GM12878 (cell line): Measurements from ENCODE around the gene TMEM88. TPM values are rescaled to one million over a fixed set of nuclear protein-coding genes. Genes with fewer than 3 reads are reported as not detected.

Experiments used
- ATAC-seq: fragments of 200-7000 bp; cut with Tn5 transposase; 3 replicates; pipeline ENCODE4 v1.9.1; 2020; ENCODE audit warnings: mild to moderate bottlenecking, moderate library complexity
- BruUV-seq: library from RNA; stranded (reverse); fragments of 400-500 nt; replicated peaks from 2 replicates; lab custom pipeline; 2021; lab: Mats Ljungman, UMichigan
- CTCF ChIA-PET: fragments of 300-600 bp; sonication (Branson Sonifier 250); formaldehyde crosslinking; extraction: SDS; loops from one replicate; lab custom pipeline; 2021; ENCODE audit warnings: inconsistent platforms; lab: Yijun Ruan, JAX
- POLR2A ChIA-PET: fragments of 350-600 bp; formaldehyde crosslinking; extraction: SDS; loops from one replicate; lab custom pipeline; 2021; ENCODE audit warnings: inconsistent platforms; lab: Charles Lee
- RAD21 ChIA-PET: fragments of 300-600 bp; sonication (Branson Sonifier 250); formaldehyde crosslinking; loops from one replicate; lab custom pipeline; 2023; ENCODE audit warnings: antibody characterized with exemption; ENCODE audit not compliant: unreplicated experiment; lab: Charles Lee
- SMC1A ChIA-PET: fragments of 300-600 bp; sonication (Branson Sonifier 250); formaldehyde crosslinking; loops from one replicate; lab custom pipeline; 2023; ENCODE audit not compliant: unreplicated experiment, uncharacterized antibody; lab: Charles Lee
- DNase-seq: peaks from one replicate; pipeline ENCODE4 v3.0.0-alpha.2; 2011; ENCODE audit warnings: low read depth, low spot score
- FAIRE-seq: peaks from 3 replicates; lab custom pipeline; 2011; peaks lifted over from hg19 to GRCh38; lab: Jason Lieb, UNC
- H2AFZ ChIP-seq: 2 replicates; pipeline ENCODE4 v1.6.0; 2011; ENCODE audit warnings: low read depth, low read length, control low read depth; ENCODE audit not compliant: control insufficient read depth
- H3K27ac ChIP-seq: 2 replicates; pipeline ENCODE4 v1.5.1; 2011; ENCODE audit warnings: control low read depth; ENCODE audit not compliant: control insufficient read depth, insufficient read depth
- H3K27me3 ChIP-seq, 2 experiments: replicated peaks in 1 of 2; 2 replicates each; pipeline versions ENCODE4 v1.6.0 to v1.6.1; 2011; ENCODE audit warnings: low read length in 1 of 2; ENCODE audit not compliant: control insufficient read depth in 2 of 2, insufficient read depth in 2 of 2
- H3K36me3 ChIP-seq, 2 experiments: 2 replicates each; pipeline ENCODE4 v1.5.1; 2011; ENCODE audit warnings: low read length in 1 of 2; ENCODE audit not compliant: control insufficient read depth in 2 of 2, insufficient read depth in 2 of 2
- H3K4me1 ChIP-seq: 2 replicates; pipeline ENCODE4 v1.6.1; 2011; ENCODE audit warnings: mild to moderate bottlenecking, low read length, moderate library complexity, mixed read lengths; ENCODE audit not compliant: control insufficient read depth, insufficient read depth
- H3K4me2 ChIP-seq: 2 replicates; pipeline ENCODE4 v1.6.0; 2011; ENCODE audit warnings: control low read depth; ENCODE audit not compliant: control insufficient read depth, insufficient read depth
- H3K4me3 ChIP-seq: fragments of 200-600 bp; sonication (generic); 2 replicates; pipeline ENCODE4 v1.5.1; 2016
- H3K79me2 ChIP-seq: 2 replicates; pipeline ENCODE4 v1.6.0; 2011; ENCODE audit warnings: low read length; ENCODE audit not compliant: control insufficient read depth, insufficient read depth
- H3K9ac ChIP-seq: 2 replicates; pipeline ENCODE4 v1.8.0; 2011; ENCODE audit warnings: low read length, control low read depth, mixed read lengths; ENCODE audit not compliant: control insufficient read depth, insufficient read depth
- H3K9me3 ChIP-seq: replicated peaks from 3 replicates; pipeline ENCODE4 v1.5.1; 2011; ENCODE audit warnings: mild to moderate bottlenecking, low read length; ENCODE audit not compliant: control insufficient read depth, insufficient read depth
- H4K20me1 ChIP-seq: 2 replicates; pipeline ENCODE4 v1.6.0; 2011; ENCODE audit not compliant: control insufficient read depth, insufficient read depth
- ASH2L ChIP-seq: fragments of 300-600, 200-600 bp; sonication (generic); IDR thresholded peaks from 2 replicates; pipeline ENCODE4 v1.6.1; 2017; ENCODE audit warnings: low read depth, mild to moderate bottlenecking, borderline replicate concordance
- CEBPB ChIP-seq, 2 experiments: fragments of 150-350 bp in 1 of 2; IDR thresholded peaks; 2 replicates each; pipeline ENCODE4 v1.6.1; 2012 to 2014; ENCODE audit warnings: low read depth in 2 of 2, low read length in 2 of 2, borderline replicate concordance in 1 of 2, inconsistent platforms in 1 of 2
- GABPA ChIP-seq: IDR thresholded peaks from 2 replicates; pipeline ENCODE4 v1.6.1; 2014; ENCODE audit warnings: antibody characterized with exemption, low read depth, mild to moderate bottlenecking, inconsistent platforms
- HCFC1 ChIP-seq: fragments of 150-350 bp; IDR thresholded peaks from 2 replicates; pipeline ENCODE4 v1.6.1; 2014; ENCODE audit warnings: low read length
- IKZF2 ChIP-seq, 2 experiments: fragments of 450-650 bp; IDR thresholded peaks; 2 replicates each; pipeline ENCODE4 v1.6.1; 2017; ENCODE audit warnings: mild to moderate bottlenecking in 2 of 2, moderate library complexity in 2 of 2
- MYB ChIP-seq: fragments of 150-350 bp; IDR thresholded peaks from 2 replicates; pipeline ENCODE4 v1.6.1; 2014; ENCODE audit warnings: mild to moderate bottlenecking, low read depth, low read length, borderline replicate concordance
- NBN ChIP-seq: fragments of 450-650 bp; IDR thresholded peaks from 2 replicates; pipeline ENCODE4 v1.6.1; 2016
- SP1 ChIP-seq: IDR thresholded peaks from one replicate; pipeline ENCODE4 v1.6.1; 2011; ENCODE audit warnings: low read depth, low read length
- ZNF207 ChIP-seq: fragments of 450-650 bp; IDR thresholded peaks from 2 replicates; pipeline ENCODE4 v1.6.1; 2014; ENCODE audit warnings: antibody characterized with exemption, mild to moderate bottlenecking, borderline replicate concordance
- WGBS: methylation state at CpG from one replicate; pipeline ENCODE4 v1.1.6; 2016; ENCODE audit warnings: low lambda C conversion rate; ENCODE audit not compliant: insufficient replicate concordance, insufficient coverage; ENCODE audit errors: missing lambda C conversion rate; 5-methylcytosine and 5-hydroxymethylcytosine counted together
- in situ Hi-C: fragments of 300-500 bp; cut with MboI; formaldehyde crosslinking; loops from 9 replicates; pipeline ENCODE4 v1.14.3; 2018; ENCODE audit warnings: mixed read lengths
- intact Hi-C: fragments of 100-400 bp; cut with micrococcal nuclease; formaldehyde crosslinking; loops from one replicate; pipeline ENCODE4 v1.14.2; 2022; ENCODE audit not compliant: unreplicated experiment
- polyA plus RNA-seq, 11 experiments: library from polyadenylated mRNA; depleted of rRNA in 4 of 11; unstranded in 6 of 11; stranded (reverse) in 5 of 11; fragments of >200 nt; fragmentation: Nextera tagmentation in 4 of 11; fragmentation: Illumina TruSeq in 1 of 11; extraction: Ambion mirVana in 4 of 11; extraction: Trizol in 1 of 11; gene quantifications; 1 replicate in 1 of 11; 2 replicates in 10 of 11; pipeline versions ENCODE4 v1.2.1 to v1.2.3, GENCODE V29; 2011 to 2016; ENCODE audit warnings: inconsistent platforms in 2 of 11, missing spikeins in 2 of 11, low read depth in 1 of 11
- total RNA-seq, 4 experiments: library from RNA; depleted of rRNA in 3 of 4; stranded (reverse); fragments of >200 nt in 3 of 4; fragmentation: Illumina TruSeq in 1 of 4; extraction: Trizol in 1 of 4; gene quantifications; 2 replicates each; pipeline versions ENCODE4 v1.2.1 to v1.2.3, GENCODE V29; 2013 to 2021
- TF ChIP-seq, protein P1 (sequence below): fragments of 450-650 bp; IDR thresholded peaks from 2 replicates; pipeline ENCODE4 v1.6.1; 2017; ENCODE audit warnings: mild to moderate bottlenecking
- TF ChIP-seq, protein P2 (sequence below): fragments of 450-650 bp; formaldehyde crosslinking; IDR thresholded peaks from 2 replicates; pipeline ENCODE4 v1.4.0; 2022; ENCODE audit warnings: mild to moderate bottlenecking, moderate library complexity
- TF ChIP-seq, protein P3 (sequence below): IDR thresholded peaks from 2 replicates; pipeline ENCODE4 v1.6.1; 2011; ENCODE audit warnings: low read depth, mild to moderate bottlenecking, low read length, moderate library complexity, borderline replicate concordance; ENCODE audit errors: extremely low read depth
- TF ChIP-seq, protein P4 (sequence below): fragments of 150-350 bp; IDR thresholded peaks from 2 replicates; pipeline ENCODE4 v1.6.1; 2014; ENCODE audit warnings: mild to moderate bottlenecking, low read depth, low read length

TMEM88 gene
- total and polyA plus RNA-seq, 10 of the 15 experiments (the other 5 are each of a cell fraction or from before 2014, with no cell fraction given): 0.21 to 2.2 (median 0.62) TPM; not detected in 5

DNA sequence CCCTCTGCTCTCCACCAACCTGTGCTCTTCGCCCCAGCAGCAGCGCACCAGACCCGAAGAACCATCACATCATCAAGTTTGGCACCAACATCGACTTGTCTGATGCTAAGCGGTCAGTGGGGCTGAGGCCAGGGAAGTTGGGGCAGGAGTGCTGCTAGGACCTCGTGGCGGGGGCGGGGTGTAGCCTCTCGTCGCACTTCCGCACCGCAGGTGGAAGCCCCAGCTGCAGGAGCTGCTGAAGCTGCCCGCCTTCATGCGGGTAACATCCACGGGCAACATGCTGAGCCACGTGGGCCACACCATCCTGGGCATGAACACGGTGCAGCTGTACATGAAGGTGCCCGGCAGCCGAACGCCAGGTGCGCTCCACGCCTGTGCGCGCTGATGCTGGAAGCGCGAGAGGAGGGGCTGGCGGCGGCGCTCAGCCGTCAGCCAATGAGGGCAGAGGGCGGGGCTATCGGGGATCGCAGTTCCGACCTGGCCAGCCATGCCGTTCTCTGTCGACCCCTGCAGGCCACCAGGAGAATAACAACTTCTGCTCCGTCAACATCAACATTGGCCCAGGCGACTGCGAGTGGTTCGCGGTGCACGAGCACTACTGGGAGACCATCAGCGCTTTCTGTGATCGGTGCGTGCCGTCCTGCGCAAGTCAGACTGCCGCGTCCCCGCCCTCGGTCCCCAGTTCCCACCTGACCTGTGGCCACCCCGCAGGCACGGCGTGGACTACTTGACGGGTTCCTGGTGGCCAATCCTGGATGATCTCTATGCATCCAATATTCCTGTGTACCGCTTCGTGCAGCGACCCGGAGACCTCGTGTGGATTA lies 3.2 kb upstream of the TMEM88 start (continued):
- TF ChIP-seq, protein P1, sequence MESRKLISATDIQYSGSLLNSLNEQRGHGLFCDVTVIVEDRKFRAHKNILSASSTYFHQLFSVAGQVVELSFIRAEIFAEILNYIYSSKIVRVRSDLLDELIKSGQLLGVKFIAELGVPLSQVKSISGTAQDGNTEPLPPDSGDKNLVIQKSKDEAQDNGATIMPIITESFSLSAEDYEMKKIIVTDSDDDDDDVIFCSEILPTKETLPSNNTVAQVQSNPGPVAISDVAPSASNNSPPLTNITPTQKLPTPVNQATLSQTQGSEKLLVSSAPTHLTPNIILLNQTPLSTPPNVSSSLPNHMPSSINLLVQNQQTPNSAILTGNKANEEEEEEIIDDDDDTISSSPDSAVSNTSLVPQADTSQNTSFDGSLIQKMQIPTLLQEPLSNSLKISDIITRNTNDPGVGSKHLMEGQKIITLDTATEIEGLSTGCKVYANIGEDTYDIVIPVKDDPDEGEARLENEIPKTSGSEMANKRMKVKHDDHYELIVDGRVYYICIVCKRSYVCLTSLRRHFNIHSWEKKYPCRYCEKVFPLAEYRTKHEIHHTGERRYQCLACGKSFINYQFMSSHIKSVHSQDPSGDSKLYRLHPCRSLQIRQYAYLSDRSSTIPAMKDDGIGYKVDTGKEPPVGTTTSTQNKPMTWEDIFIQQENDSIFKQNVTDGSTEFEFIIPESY: peak; percentile 54; the same call in 1 of the 2 replicates
- no peak for TF ChIP-seq GABPA
- TF ChIP-seq, protein P2, sequence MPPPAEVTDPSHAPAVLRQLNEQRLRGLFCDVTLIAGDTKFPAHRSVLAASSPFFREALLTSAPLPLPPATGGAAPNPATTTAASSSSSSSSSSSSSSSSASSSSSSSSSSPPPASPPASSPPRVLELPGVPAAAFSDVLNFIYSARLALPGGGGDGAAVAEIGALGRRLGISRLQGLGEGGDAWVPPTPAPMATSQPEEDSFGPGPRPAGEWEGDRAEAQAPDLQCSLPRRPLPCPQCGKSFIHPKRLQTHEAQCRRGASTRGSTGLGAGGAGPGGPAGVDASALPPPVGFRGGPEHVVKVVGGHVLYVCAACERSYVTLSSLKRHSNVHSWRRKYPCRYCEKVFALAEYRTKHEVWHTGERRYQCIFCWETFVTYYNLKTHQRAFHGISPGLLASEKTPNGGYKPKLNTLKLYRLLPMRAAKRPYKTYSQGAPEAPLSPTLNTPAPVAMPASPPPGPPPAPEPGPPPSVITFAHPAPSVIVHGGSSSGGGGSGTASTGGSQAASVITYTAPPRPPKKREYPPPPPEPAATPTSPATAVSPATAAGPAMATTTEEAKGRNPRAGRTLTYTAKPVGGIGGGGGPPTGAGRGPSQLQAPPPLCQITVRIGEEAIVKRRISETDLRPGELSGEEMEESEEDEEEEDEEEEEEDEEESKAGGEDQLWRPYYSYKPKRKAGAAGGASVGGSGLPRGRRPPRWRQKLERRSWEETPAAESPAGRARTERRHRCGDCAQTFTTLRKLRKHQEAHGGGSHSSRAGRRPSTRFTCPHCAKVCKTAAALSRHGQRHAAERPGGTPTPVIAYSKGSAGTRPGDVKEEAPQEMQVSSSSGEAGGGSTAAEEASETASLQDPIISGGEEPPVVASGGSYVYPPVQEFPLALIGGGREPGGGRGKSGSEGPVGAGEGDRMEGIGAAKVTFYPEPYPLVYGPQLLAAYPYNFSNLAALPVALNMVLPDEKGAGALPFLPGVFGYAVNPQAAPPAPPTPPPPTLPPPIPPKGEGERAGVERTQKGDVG (CRISPR knock-in tag): no peak

DNA sequence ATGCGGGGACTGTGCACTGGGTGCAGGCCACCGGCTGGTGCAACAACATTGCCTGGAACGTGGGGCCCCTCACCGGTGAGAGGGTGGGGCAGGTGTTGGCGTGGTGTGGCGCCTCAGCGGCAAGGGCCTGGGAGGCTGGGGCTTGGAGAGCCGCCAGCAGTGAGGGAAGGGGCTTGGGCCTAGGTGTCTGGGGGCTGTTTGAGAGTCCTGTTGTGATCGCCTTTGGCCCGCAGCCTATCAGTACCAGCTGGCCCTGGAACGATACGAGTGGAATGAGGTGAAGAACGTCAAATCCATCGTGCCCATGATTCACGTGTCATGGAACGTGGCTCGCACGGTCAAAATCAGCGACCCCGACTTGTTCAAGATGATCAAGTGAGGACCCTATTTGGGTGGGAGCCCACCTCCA lies 2.6 kb upstream of the TMEM88 start:
- WGBS: 88% methylated on average over 20 of the region's 20 CpGs
- H3K4me2 ChIP-seq: no peak overlapping the region
- H3K9ac ChIP-seq: no peak overlapping the region
- ATAC-seq (no peak), DNase-seq (no peak), FAIRE-seq (no peak)
- no peak overlapping the region for H3K4me3 ChIP-seq
- ChIA-PET POLR2A (no interaction called here), RAD21 (interaction anchor here (2.1 kb wide), 1 partner anchor 109 kb away, joined by 8 read pairs; no protein-coding TSS in a partner anchor), CTCF (interaction anchor here (1.8 to 3.3 kb wide), 3 partner anchors 19 to 109 kb away, joined by 11 to 47 read pairs (median 12); partner anchors contain the start of gene KDM6B), SMC1A (interaction anchor here (2.3 kb wide), 2 partner anchors 18 to 29 kb away, joined by 8 to 14 read pairs; partner anchors contain the start of gene KDM6B)
- intact Hi-C loops: no loop called here
- H3K27me3 ChIP-seq: no peaks in the 10 kb centered on the region
- TF ChIP-seq SP1 (no peak), HCFC1 (no peak), MYB (no peak), ZNF207 (no peak), CEBPB (IDR thresholded peaks at IDR 0.05; ENCODE audit: borderline replicate concordance in 1 of 2, low read depth in 2 of 2, low read length in 2 of 2) (no peak), ASH2L (no peak), IKZF2 (IDR thresholded peaks at IDR 0.05) (no peak), NBN (no peak)
- TF ChIP-seq, protein P3, sequence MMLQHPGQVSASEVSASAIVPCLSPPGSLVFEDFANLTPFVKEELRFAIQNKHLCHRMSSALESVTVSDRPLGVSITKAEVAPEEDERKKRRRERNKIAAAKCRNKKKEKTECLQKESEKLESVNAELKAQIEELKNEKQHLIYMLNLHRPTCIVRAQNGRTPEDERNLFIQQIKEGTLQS: no peak
- TF ChIP-seq, protein P4, sequence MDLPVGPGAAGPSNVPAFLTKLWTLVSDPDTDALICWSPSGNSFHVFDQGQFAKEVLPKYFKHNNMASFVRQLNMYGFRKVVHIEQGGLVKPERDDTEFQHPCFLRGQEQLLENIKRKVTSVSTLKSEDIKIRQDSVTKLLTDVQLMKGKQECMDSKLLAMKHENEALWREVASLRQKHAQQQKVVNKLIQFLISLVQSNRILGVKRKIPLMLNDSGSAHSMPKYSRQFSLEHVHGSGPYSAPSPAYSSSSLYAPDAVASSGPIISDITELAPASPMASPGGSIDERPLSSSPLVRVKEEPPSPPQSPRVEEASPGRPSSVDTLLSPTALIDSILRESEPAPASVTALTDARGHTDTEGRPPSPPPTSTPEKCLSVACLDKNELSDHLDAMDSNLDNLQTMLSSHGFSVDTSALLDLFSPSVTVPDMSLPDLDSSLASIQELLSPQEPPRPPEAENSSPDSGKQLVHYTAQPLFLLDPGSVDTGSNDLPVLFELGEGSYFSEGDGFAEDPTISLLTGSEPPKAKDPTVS: no peak
- H2AFZ ChIP-seq: no peak overlapping the region
- peaks cover 12 to 20% of the 10 kb centered on the region in 2 experiments; a peak in 3 of 4 replicates for H3K36me3 ChIP-seq
- no peak overlapping the region for H3K27ac ChIP-seq
- peaks cover 10% of the 10 kb centered on the region for H3K79me2 ChIP-seq
- in situ Hi-C loops: no loop called here
- H3K9me3 ChIP-seq: no peaks in the 10 kb centered on the region
- peaks cover 26% of the 10 kb centered on the region for H3K4me1 ChIP-seq
- BruUV-seq: no TSS peak
- H4K20me1 ChIP-seq: no peaks in the 10 kb centered on the region; the same call in 1 of the 2 replicates
